GM19438 (cell line): ENCODE results near the gene SLC36A4.
A peak's percentile ranks its signal among the peaks of the same experiment; 100 is the strongest.
"Not testable (repeated sequence)": the region's sequence is repeated elsewhere in the genome, so short reads cannot be mapped to it uniquely, and the experiment has no call there.

ENCODE experiments used
- ATAC-seq: cut with Tn5 transposase; IDR thresholded peaks from one replicate; pipeline ENCODE4 v1.9.1; 2021; ENCODE audit warnings: low read depth; ENCODE audit not compliant: unreplicated experiment

Gene SLC36A4

DNA sequence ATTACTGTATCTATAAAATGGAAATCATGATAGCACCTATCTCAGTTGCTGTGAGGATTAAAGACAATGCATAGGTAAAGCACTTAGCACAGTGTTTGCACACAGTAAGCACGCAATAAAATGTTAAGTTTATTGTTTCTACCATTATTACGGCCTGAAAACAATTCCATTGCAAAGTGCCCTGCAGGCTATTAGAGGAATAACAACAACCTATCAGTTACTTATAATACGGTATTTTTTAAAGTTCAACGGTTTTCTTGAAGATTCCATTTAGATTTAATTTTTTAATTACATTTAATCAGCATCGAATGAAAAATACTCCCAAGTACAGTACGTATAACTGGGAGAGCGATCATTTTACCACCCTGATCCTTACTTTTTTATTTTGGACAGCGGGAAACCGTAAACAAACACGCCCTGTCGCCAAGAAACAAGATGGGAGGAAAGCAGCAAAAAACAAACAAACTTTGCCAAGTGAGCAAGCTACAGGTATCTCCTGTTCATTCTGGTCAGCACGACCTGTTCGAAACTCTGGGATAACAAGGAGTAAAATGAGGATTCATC, 893 bp downstream of the SLC36A4 start:
- ATAC-seq = peak; percentile 19

DNA sequence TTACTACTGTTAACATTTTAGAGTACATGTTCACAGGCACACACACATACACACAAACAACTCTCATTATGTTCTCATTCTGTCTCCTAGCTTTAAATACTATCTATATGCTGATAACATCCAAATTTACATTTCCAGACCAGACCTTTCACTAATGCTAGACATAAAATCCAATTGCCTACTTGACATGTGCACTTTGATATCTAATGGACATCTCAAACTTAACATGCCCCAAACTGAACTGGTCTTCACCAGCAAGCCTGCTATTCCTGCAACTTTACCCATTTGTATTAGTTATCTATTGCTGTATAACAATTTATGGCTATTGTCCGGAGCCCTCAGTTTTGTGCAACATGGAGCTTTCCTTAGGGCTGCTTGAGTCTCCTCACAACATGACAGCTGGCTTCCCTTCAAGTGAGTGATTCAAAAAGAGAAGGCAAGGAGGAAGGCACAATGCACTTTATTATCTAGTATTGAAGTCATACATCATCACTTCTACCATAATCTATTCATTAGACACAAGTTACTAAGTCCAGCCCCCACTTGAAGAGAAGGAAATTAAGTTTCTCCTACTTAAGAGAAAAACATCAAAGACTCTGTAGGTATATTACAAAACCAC, 3.0 kb downstream of the SLC36A4 start:
- ATAC-seq = no peak

GRCh38 chr11:93193731-93194130, 4.1 kb downstream of the SLC36A4 start:
- ATAC-seq = no peak

DNA sequence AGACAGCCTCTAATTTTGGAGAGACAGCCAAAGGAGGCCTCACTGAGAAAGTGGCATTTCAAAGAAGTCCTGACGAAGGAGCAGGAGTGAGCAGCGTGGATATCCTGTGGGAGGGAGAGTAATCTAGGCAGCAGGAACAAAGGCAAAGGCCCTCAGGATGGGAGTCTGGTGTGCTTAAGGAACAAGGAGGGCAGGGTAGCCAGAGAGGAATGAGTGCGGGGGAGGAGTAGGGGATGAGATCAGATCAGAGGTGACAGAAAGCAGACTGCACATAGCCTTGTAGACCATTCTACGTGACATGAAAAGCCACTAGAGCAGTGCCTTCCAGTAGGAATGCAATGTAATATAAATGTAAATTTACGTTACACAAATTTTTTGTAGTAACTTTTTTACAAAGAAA, 5.6 kb downstream of the SLC36A4 start:
- no peak for ATAC-seq

DNA sequence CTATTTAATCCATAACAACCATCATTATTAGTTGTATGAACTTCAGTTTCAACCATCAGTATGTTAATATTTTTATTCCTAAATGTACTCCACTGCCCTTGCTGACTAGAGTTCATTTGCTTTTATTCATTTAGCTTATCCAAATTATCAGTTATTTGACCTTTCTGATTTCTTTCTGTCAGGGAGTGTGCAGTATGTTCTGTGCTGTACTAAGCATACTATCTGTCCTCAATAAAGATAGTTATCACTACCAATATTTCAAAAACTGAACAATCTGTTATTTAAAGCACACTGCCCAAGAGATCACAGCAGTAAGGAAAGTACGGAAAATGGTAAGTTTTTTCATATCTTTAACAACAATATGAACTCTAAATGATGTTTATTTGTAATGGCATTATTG, 8.3 kb downstream of the SLC36A4 start:
- ATAC-seq = no peak

DNA sequence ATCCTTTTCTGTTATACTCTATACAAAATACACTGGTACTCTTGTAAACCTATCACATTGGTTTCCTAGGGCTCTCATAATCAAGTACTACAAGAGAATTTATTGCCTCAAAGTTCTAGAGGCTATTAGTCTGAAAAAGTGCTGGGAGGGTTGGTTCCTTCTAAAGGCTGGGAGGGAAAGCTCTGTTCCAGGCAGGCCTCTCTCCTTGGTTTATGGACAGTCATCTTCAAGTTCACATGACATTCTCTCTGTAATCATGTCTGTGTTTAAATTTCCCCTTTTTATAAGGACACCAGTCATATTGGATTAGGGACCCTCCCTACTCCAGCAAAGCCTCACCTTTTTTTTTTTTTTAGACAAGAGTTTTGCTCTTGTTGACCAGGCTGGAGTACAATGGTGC, 9.1 kb downstream of the SLC36A4 start:
- ATAC-seq = no peak

DNA sequence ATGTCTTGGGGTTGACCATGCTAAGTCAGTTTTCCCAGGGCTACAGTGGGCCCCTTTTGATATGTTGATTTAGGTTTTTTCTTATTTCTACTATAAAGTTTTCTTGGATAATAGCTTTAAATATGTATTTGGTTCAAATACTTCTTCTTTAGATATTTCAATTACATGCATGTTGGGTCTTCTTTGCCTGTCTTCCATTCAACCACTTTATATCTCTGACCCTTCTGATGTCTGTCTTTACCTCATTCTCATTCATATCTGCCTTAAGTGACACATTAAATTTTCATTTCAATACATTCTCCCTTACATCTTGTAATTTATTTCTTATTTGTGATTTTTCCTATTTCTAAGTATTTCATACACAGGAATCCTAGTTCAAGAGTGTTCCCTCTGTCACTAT, 10.5 kb downstream of the SLC36A4 start:
- ATAC-seq = no peak

GRCh38 chr11:93177891-93178290, 19.9 kb downstream of the SLC36A4 start:
- ATAC-seq = not testable (repeated sequence)

DNA sequence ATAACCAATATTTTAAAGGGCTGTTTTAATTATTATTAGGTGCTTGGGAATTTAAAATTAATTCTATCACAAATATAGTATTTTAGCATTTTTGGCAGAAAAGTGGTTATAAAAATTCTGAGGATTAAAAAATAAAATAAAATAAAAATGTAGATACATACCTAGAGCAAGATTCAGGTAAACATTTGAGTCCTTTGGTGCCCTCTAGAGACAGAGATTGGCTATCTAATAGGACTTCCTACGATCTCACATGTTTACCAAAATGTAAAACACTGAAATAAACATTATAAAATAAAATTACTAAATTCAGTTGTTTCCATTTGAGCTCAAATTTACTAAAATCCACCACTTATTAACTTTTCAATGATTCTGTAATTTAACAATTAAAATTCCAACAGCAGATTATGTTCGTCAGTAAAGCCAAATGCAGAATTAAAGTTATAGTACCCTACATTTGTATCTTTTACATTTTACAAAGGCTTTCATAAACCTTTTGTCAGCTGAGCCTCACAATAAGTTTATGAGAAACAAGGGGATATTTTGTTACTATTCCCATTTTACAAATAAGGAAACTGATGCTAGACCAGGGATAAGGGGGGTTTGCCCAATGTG, 27.7 kb downstream of the SLC36A4 start:
- ATAC-seq = no peak

- no peak for ATAC-seq
These were observed 28.6 kb downstream of the SLC36A4 start for GRCh38 chr11:93169143-93169542.

DNA sequence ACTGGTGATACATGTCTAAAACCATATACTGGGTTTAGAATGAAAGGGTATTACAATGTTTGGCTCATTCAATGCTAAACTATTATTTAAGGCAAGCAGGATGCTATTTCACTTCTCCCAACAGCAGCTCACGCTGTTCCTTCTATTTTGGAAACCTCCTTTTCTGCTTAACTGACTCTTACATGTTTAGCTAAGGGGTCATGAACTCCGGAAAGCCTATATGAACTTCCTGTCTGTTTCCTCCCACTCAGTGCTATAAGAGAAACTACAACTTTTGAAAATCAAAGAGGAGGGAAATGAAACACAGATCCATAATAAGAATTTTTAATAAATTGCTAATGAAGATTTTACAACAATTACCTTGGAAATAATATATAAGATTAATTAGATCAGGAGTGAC, 30.9 kb downstream of the SLC36A4 start:
- no peak for ATAC-seq

DNA sequence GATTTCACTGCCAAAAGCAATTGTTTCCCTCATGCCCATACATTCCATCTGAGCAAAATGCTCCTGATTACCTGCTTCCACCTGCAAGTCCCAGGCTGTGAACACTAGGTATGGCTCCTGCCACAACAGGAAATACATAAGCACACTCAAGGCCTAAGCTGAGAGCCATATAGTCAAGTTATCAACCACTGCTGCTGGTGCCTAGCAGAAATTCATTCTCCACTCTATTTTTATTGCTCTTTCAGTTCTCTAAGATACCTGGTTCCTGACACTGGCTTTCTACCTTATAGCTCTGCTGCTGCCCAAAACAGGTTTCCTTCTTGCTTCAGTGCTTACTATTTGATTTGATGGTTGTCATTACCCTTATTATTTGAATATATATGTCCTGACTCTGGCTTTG, 31.6 kb downstream of the SLC36A4 start:
- ATAC-seq = no peak

- ATAC-seq = no peak
These were observed 37.0 kb downstream of the SLC36A4 start for GRCh38 chr11:93160808-93161207.

DNA sequence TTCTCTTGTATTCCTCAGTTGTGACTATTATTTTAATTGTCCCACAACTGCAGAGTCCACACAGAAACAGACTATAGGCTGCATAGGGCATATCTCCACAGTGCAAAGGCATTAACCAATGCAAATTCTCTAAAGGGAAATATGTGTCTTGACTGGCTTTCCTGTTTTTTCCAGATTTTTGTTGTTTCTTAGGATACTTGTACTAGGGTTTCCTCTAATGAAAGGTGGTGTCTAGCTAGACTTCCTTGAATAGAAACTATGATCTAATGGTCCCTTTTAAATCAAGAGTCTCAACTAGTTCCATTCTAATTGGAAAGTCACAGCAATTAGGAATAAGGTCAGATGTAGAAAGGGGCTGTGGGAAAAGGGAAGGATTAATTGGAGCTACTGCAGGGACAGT, 37.6 kb downstream of the SLC36A4 start:
- ATAC-seq = no peak

- no peak for ATAC-seq
These were observed 38.1 kb downstream of the SLC36A4 start for GRCh38 chr11:93159721-93160120.

DNA sequence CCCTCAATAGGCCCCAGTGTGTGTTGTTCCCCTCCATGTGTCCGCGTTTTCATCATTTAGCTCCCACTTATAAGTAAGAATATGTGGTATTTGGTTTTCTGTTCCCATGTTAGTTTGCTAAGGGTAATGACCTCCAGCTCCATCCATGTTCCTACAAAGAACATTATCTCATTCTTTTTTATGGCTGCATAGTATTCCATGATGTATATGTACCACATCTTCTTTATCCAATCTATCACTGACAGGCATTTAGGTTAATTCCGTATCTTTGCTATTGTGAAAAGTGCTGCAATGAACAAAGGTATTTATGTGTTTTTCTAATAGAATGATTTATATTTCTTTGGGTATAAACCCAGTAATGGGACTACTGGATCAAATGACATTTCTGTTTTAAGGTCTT, 42.1 kb downstream of the SLC36A4 start:
- no peak for ATAC-seq

DNA sequence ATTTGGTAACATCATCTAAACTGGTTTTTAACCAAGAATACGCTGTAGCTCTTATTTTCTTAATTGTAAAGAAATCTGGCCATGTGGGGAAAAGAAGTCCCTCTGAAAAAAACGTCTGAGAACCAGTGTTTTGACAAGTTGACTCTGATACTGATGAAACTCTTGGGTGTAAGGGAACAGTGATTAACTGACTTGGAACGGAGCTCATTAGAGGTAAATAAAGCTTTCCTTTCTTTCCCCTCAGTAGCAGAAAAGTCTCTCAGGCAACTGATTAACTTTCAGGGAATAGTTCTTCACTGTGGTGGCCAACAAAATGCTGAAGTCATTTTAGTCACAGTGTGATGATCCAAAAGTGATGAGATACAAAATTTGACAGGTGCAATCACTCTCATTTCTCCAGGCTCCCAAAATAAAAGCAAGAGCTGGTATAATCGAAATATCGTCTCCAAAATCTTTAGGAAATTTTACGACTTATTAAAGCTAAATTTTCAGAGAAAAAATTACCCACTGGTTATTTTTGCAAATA, 52.3 kb downstream of the SLC36A4 start:
- no peak for ATAC-seq

- ATAC-seq = no peak
These were observed 54.0 kb downstream of the SLC36A4 start for GRCh38 chr11:93143800-93144199.

DNA sequence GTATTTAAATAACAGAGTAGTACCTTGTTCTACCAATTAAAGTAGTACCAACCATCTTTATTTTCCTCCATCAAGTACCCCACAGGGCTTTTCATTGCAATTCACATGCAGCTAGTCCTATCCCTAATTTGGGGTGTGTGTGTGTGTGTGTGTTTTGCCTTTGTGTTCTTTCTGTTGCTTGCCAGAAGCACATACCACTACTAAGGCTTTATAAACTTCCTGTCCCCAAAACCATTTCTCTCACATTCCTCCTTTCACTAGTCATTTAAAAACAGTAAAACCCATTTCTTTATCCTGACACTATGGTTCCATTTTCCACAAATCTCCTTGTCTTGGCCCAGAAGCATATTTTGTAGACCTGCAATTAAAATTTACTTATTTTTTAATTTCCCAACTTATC, 54.6 kb downstream of the SLC36A4 start:
- no peak for ATAC-seq

DNA sequence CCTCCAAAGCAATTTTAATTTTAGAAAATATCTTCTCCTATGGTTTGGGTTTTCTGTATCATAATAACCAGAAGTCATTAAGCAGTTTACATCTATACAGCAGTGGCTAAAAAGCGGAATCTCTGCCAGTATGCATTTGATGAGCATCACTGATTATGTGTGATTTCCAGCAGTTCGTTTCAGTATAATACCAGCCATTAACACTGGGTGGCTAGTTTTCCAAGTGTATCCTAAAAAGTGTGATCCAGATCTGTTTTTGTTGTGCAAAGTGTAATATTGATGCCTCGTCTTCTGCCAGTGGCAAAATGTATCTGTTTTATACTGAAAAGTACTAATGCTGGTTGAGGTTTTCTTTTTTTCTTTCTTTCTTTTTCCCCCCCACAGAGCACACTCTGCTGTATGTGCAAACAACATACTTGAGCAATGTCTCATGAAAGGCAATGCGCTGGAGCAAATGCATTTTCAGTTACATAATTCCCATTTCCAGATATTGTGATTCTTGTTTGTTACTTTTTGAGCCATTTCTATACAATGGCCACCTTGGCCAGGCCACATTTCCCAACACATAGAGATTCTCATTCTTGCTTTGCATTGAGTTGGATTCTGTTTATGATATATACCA, 64.2 kb downstream of the SLC36A4 start:
- ATAC-seq = no peak

GRCh38 chr11:93132836-93133235, 65.0 kb downstream of the SLC36A4 start:
- no peak for ATAC-seq

DNA sequence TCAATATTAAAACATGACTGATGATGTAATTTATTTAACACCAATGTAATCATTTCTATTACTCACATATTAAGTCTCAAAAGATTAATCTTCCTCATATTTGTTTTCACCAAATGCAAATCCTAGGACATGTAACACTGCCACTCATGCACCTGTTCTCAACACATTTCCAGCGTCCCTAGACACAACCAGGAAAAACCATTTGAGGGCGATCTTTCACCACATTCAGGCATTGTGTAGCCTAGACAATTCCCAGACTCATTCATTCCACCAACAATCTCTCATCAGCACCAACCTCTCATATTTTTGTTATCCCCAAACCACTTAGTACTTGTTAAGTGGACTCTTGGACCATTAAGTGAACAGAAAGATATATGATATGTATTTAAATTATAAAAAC, 66.1 kb downstream of the SLC36A4 start:
- ATAC-seq = no peak
